HuH-7 (cell line): ENCODE data around the gene HOXB6.

Experiments
- DNase-seq: peaks from one replicate; pipeline ENCODE4 v3.0.0; 2011; ENCODE audit warnings: low spot score

Gene HOXB6

DNA sequence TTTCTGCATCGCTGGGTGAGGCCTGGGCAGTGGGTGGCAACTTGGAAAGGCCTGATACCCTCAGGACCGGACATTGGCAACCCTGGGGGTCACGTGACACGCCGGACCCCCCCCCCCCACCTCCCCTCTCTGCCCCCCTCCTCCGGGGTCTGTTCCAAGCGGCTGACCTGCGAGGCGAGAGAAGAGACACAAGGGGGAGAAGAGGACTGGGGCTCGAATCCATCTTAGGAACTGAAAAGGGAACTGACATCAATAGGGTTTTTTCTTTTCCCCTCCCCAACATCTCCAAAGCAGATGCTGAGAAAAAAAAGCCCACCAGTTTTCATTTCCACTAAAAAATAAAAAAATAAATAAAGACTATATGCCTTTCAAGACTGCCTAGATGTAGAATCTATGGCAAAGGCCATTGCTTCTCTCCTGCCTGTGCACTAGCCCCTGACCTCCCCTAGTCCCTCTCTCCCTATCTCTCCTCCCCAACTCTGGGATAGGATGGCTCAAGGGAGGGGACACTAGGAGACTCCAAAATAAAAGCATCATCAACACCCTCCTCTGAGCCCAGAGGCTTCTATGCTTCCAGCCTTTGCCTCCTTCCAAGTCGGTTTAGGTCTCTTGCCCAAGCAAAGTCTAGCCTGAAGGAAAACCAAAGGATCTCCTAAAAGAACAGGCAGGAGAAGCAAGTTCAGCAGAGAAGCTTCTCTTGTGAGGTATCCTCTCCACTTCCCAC is 52.2 kb downstream of the HOXB6 start:
- DNase-seq: no peak

DNA sequence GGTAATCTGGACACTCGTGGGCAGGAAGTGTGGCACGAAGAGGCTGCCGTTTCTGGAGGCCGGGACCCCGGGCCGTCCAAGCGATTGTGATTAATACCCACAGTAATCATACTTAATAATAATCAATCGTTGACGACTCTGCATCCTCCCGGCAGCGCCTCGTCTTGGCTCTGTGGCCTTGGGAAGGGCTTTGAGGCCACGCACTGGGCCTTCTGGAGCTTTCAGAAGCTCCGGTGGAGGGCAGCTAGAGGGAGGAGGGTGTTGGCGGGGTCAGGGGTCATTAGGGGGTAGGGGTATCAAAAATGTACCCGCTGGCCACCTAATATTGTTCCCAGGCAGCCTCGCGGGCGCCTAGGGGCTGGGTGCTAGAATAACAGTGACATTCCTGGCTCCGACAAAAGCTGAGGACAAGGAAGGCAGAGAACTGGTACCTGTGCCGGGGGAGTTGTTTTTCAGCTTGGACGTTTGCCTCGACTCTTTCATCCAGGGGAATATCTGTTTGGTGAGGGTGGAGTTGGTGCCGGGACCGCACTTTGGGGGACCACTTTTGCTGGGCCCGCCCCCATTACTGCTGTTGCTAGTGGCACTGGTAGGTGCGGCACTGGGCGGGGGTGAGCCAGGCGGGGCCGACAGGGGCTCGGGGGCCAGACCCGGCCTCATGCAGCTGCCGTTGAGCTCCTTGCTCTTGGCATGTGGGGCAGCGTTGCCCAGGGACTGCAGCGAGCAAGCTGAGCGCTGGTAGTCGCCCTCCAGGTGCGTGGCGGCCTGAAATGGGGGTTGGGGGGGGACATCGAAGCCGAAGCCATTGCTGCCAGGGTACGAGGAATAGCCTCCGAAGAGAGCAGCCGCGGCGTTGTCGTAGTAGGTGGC is 53.0 kb downstream of the HOXB6 start:
- no peak for DNase-seq

DNA sequence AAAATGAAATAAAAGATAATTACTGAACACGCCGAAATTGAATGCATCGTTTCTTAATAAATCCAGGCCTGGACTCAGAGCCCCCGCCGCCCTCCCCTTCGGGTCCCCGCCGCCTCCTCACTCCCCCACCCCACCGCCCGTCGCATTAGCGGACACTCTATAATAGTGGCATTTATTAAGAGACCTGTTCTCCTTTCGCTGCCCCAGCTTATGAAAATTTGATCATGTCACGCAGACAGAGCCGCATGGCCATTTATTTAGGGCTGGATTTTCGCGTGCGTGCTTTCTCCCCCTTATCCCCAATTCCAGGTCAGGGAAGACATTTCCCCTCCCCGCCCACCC is 53.6 kb downstream of the HOXB6 start:
- no peak for DNase-seq

DNA sequence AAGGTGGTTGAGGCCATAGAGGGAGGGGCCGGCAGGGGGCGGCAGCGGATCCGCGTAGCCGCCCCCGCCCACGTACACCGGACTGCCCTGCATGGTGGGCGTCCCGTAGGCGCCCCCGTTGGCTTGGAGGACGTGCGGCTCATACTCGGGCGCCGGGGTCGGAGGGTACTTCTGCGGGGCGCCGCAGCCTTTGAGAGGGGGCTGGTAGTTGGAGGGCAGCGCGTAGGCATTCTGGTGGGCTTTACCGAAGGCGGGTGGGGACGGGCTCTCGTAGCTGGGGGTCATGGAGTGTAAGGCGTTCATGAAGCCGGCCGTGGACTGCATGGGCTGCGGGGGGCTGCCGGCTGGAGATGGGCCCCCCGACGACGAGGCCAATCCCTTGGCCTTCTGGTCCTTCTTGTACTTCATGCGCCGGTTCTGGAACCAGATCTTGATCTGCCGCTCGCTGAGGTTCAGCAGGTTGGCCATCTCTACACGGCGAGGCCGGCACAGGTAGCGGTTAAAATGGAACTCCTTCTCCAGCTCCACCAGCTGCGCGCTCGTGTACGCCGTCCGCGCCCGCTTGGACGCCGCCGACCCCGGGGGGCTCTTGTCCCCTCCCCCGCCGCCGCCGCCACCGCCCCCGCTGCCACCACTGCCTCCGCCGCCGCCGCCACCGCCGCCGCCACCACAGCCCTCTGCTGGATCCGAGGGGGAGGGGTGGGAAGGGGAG is 54.1 kb downstream of the HOXB6 start:
- DNase-seq: no peak

DNA sequence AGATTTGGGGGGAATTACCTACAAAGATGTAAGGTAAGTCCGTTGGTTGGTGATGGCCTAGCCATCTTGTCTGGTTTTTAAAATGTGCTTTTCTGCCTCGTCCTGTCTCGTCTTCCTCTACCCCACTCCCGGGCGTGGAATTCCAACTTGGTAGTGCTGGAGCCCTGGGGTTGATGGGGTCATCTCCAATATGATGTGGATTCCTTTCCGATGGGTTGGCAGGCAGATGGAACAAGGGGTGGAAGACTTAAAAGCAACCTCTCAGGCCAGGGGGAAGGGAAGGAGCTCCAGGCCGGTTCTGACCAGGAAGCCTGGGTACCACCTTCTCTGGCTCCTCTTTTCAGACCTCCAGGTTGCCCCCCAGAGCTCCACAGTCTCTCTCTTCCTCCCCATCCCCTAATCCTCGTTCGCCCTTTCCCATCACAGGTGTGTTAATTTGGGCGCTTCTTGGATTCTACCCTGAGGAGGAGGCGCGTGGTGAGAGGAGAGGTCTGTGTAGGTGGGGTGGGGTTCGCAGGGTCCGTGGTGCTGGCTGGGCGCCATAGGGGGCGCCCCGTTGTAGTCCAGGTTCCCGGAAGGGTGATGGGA is 54.8 kb downstream of the HOXB6 start:
- DNase-seq: no peak

DNA sequence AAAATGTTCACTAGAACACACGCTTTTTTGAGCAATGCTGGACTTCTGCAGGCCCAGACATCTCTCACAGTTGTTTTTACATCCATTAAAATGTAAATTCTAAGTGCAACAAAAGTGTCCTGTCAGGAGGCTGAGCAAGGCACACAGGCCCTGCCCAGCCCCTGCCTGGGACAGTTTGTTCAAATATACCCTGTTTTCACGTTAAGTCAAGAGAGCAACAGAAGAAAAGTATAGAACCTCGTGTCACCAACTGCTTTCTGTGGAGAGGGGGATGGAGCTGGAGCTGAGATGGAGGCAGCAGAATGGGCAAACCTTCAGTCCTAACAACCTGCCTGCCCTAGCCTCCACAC is 55.5 kb downstream of the HOXB6 start:
- DNase-seq: no peak

DNA sequence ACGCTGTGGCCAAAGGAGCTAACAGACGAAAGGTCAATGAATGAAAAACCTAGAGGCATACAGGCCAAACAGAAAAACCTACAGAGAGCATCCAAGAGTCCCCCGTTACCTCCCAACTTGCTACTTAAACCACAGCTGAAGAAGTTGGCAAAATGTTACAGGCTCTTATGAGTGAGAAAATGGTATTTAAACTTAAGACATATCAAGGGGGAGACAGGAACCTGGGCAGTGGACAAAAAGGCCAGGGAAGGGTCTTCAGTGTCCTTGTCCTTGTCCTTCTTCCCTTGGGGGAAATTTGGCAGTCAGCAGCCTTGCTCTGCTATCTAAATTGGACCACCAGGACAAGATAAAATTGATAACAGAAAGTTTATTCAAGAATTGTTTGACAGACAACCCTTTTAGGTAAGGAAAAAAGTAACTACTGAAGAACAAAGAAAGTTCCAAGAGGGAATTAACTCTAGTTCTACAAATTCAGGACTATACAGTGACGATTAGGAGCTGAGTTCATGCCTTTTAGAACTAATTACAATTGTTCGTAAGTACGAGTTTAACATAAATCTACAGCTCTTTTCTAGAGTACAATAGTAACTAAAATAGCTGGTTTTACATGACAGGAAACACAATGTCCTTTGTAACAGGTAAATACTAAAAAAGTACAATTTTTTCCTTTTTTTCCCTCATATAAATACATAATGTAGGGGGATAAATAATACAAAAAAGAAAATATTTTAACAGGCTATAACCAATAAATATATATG is 56.1 kb downstream of the HOXB6 start:
- no peak for DNase-seq

DNA sequence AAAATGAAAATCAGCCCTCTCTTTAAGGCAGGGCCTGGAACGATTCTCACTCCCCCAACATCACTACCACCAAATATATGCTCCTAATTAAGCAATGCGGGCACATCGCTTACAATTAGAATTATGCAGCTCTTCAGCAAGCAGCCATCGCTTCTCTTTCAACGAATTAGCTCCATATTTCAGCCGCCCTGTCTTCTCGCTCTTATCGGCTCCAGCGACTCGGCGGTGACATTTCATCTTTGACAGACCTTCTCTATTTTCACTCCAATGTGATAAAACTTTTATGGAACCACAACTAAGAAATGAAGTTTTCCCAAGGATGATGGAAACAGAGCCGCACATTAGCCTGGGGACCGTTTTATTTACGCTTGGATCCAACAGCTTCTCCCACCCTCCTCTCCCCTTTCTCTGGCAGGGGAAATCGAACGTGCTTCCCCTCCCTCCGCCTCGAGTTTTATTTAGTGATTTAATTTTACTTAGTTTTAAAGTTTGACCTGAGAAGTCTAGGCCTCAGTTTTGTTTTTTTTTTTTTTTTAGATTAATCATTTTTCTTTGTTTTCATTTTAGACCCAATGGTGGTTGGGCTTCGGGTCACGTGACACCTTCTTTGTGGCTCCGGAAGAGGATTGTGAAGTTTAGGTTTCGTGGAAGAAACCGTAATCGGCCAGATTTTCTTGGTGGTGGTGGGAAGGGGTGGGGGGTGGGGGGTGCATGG is 56.8 kb downstream of the HOXB6 start:
- no peak for DNase-seq

DNA sequence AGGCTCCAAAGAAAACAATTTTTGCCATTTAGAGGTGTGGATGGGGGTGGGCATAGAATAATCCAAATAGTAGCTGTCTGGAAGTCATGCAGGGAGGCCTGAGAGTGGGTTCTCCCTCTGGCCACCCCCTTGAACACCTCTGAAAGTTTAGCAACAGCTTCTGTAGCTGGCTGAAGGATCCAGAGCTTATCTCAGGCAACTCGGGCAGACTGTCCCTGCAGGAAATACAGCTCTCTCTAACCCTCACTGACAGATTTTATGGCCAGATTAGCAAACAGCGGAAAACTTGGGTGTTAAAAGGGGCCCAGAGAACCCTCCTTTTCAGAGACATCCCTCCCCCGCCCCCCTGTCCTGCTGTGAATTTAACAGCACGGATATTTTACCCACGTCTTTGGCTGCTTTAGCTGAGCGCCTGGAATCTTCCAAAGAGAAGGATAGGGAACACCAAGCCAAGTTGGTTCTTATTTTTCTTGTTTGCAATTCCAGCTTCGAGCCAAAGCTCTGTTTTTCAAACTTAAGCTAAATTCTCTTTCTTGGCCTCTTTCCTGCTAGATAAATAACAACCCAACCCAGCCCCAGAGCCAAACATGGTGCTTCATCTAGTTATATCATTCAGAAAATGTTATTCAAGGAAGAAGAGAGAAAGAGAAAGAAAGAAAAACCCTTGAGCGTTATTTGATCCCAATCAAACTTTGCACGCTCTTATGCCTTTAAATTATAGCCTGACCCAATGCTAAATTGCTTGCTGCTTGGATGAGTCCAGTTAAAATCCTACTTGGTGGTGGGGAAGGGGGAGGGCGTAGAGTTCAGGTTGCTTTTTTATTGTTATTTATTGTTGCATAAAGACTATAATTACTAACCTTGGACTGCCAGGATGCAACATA is 57.6 kb downstream of the HOXB6 start:
- DNase-seq: peak; percentile 73

DNA sequence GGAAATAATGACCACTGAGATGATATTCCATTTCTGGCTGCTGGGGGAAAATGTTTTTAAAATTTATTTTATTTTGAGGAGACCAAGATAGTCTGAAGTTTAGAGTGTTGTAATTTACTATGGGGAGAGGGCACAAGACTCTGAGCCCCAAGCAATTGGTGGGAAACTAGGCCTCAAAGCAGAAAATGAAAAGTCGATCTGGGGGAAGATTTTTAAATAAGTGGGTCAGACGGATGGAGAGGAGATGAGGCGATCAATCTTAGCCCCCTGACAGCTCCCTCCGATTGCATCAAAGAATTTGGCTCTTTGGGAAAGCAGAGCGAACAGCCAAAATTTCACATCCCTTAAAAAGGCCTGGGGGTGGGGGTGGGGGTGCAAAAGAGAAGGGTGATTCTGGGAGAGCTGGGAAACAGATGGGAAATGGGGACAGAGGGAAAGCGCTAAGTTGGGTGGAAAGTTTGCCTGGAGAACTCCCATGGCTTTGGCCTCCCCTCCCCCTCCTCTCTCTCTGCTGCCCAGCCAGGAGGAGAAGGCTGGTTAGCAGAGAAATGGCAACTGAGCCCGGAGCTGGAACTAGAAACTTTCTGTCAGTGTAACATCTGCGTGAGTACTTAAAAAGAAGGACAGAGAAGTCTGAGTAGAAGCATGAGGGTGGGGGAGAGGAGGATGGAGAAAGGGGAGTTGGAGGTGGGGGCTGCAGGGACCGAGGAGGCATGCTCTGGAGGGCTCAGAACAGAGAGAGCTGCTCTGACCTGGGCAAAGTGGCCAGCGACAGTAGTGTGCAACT is 58.5 kb downstream of the HOXB6 start:
- DNase-seq: no peak
